Adrenal gland (tissue), 5 donors: Measurements from ENCODE around the gene SUN2.

Experiments used
- POLR2A ChIP-seq, 2 donors: fragments of 450-650 bp; IDR thresholded peaks; one replicate each; pipeline ENCODE4 v1.6.1; 2017; ENCODE audit warnings: antibody characterized with exemption in 2 of 2, mild to moderate bottlenecking in 2 of 2, moderate library complexity in 1 of 2
- TF ChIP-seq, protein P1 (sequence below), 6 experiments: fragments of 450-650 bp in 4 of 6; fragments of 200-600 bp in 2 of 6; sonication (generic) in 1 of 6; IDR thresholded peaks; 1 replicate in 5 of 6; 2 replicates in 1 of 6; pipeline versions ENCODE4 v1.5.1 to v1.8.0; 2016 to 2021; ENCODE audit warnings: antibody characterized with exemption in 6 of 6, mild to moderate bottlenecking in 2 of 6, moderate library complexity in 1 of 6
- donor health status: DM: no; HTN: no; CAD: no.

DNA sequence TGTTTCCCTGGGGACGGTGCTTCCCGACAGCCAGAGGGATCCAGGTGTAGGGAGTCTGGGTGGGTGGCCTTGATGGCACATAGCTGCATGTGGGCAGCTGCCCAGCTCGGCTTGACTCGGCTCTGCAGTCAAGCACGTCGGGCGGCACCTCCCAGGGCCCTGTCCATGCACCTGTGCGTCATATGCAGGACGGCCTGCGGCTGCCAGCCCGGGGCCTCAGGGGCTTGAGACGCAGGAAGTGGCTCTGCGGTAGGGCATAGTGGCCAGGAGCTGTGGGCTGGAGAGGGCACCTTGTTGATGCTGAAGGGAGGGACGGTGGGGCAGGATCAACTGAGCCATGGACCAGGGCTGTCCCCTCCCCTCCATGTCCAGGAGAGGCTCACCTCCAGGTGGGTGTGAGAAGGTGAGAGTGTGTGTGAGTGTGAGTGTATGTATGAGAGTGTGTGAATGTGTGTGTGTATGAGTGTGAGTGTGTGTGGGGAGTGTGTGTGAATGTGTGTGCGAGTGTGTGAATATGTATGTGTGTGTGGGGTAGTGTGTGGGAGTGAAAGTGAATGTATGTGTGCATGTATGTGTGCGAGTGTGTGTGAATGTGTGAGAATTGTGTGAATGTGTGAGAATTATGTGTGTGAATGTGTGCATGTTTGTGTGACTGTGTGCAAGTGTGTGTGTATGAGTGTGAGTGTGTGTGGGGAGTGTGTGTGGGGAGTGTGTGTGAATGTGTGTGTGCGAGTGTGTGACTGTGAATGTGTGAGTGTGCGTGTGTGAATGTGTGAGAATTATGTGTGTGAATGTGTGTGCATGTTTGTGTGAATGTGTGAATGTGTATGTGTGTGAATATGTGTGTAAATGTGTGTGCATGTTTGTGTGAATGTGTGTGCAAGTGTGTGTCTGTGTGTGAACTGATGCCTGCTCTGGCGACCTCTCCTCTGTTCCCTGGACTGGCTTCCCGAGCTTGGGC lies 5.7 kb upstream of the SUN2 start:
- TF ChIP-seq, protein P1, sequence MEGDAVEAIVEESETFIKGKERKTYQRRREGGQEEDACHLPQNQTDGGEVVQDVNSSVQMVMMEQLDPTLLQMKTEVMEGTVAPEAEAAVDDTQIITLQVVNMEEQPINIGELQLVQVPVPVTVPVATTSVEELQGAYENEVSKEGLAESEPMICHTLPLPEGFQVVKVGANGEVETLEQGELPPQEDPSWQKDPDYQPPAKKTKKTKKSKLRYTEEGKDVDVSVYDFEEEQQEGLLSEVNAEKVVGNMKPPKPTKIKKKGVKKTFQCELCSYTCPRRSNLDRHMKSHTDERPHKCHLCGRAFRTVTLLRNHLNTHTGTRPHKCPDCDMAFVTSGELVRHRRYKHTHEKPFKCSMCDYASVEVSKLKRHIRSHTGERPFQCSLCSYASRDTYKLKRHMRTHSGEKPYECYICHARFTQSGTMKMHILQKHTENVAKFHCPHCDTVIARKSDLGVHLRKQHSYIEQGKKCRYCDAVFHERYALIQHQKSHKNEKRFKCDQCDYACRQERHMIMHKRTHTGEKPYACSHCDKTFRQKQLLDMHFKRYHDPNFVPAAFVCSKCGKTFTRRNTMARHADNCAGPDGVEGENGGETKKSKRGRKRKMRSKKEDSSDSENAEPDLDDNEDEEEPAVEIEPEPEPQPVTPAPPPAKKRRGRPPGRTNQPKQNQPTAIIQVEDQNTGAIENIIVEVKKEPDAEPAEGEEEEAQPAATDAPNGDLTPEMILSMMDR (IDR thresholded peaks at IDR 0.05) = no peak
- no peak for TF ChIP-seq POLR2A (IDR thresholded peaks at IDR 0.05)
